ENCODE results near the gene NELL1. TPM values are rescaled to one million over a fixed set of nuclear protein-coding genes. Genes with fewer than 3 reads are reported as not detected.

Gene NELL1
- total RNA-seq, 2 donors from 2014 or later: not detected

DNA sequence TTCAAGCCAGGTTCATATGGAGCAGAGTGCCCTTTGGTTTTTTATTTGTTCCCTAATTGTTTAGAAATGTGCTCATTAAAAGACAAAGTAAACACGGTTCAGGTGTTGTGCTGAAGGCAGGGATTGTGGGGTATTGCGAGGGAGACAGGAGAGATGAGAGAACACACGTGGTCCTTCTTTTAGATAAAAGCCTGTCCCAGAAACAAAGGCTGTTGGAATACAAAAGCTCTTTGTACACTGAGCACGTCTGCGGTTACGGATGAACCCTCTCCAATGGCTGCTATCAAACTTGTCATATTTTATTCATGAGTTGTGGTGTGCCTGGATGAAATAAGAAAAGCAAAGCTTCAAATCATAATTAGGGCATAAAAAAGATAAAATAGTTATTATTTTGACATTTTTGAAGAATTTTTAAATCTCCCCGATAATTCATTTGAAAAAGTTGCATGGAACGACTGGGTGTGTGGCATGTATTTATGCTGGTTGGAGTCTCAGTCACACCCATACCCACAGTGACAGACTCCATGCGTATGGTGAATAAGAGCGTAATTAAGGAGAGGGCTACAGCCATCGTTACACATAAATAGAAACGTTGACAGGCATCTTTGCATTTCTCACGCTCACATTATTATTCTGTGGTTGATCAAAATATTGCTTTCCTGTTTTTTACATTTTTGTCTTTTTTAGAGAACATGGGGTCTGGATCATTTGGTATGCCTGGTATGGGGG, 92.9 kb downstream of the NELL1 start:
- DNase-seq (no peak), ATAC-seq (no peak)
- Histone ChIP-seq H3K27ac (no peak overlapping the region), H3K9me3 (no peaks in the 10 kb centered on the region), H3K27me3 (no peaks in the 10 kb centered on the region), H3K36me3 (replicated peaks in 1 of 2; ENCODE audit: insufficient read depth in 1 of 2, low read depth in 2 of 2) (no peaks in the 10 kb centered on the region), H3K4me3 (no peak overlapping the region), H3K4me1 (no peaks in the 10 kb centered on the region)
- TF ChIP-seq POLR2A (IDR thresholded peaks at IDR 0.05): no peak
- TF ChIP-seq, protein P1, sequence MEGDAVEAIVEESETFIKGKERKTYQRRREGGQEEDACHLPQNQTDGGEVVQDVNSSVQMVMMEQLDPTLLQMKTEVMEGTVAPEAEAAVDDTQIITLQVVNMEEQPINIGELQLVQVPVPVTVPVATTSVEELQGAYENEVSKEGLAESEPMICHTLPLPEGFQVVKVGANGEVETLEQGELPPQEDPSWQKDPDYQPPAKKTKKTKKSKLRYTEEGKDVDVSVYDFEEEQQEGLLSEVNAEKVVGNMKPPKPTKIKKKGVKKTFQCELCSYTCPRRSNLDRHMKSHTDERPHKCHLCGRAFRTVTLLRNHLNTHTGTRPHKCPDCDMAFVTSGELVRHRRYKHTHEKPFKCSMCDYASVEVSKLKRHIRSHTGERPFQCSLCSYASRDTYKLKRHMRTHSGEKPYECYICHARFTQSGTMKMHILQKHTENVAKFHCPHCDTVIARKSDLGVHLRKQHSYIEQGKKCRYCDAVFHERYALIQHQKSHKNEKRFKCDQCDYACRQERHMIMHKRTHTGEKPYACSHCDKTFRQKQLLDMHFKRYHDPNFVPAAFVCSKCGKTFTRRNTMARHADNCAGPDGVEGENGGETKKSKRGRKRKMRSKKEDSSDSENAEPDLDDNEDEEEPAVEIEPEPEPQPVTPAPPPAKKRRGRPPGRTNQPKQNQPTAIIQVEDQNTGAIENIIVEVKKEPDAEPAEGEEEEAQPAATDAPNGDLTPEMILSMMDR (IDR thresholded peaks at IDR 0.05): no peak
- intact Hi-C loops (cut with DNase I): no loop called here
- WGBS, 2 donors: 34 to 40% methylated on average over 13 of the region's 13 CpGs

DNA sequence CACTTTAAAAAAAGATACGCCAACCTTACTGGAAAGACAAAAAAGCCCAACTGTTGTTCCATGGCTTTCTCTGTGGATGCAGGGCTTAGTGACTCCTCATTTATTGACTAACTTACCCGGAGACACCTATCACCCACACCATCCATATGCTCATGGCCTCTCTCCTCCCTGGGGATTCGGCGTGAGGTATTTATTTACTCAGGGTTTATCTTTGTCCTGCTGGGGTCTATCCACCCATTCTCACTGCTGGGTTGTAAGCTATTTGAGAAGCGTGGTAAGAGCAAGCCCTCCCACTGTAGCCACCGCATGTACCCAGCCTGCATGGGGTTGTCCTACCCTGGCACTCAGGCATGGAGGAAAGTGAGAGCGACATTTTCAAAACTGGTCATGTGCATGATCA, 93.6 kb downstream of the NELL1 start:
- 34 to 44% methylated on average over 7 of the region's 7 CpGs for WGBS, 2 donors
- Histone ChIP-seq H3K4me3 (no peak overlapping the region), H3K27me3 (no peaks in the 10 kb centered on the region), H3K36me3 (replicated peaks in 1 of 2; ENCODE audit: insufficient read depth in 1 of 2, low read depth in 2 of 2) (no peaks in the 10 kb centered on the region), H3K27ac (no peak overlapping the region), H3K4me1 (no peaks in the 10 kb centered on the region), H3K9me3 (no peaks in the 10 kb centered on the region)
- no peak for TF ChIP-seq POLR2A (IDR thresholded peaks at IDR 0.05)
- TF ChIP-seq, protein P1 (IDR thresholded peaks at IDR 0.05): no peak
- intact Hi-C loops (cut with DNase I): no loop called here
- DNase-seq (no peak), ATAC-seq (no peak)

GRCh38 chr11:20770414-20770946, 101.1 kb downstream of the NELL1 start:
- no peak overlapping the region for H3K4me3 ChIP-seq
- H3K36me3 ChIP-seq (replicated peaks in 1 of 2; ENCODE audit: insufficient read depth in 1 of 2, low read depth in 2 of 2): no peaks in the 10 kb centered on the region
- intact Hi-C loops (cut with DNase I): no loop called here
- DNase-seq (no peak), ATAC-seq (no peak)
- no peak overlapping the region for H3K27ac ChIP-seq
- no peaks in the 10 kb centered on the region for H3K9me3 ChIP-seq
- TF ChIP-seq, protein P1 (IDR thresholded peaks at IDR 0.05): no peak
- TF ChIP-seq POLR2A (IDR thresholded peaks at IDR 0.05): no peak
- H3K4me1 ChIP-seq: no peaks in the 10 kb centered on the region
- no peaks in the 10 kb centered on the region for H3K27me3 ChIP-seq
- 50 to 58% methylated on average over 1 of the region's 1 CpG for WGBS, 2 donors

DNA sequence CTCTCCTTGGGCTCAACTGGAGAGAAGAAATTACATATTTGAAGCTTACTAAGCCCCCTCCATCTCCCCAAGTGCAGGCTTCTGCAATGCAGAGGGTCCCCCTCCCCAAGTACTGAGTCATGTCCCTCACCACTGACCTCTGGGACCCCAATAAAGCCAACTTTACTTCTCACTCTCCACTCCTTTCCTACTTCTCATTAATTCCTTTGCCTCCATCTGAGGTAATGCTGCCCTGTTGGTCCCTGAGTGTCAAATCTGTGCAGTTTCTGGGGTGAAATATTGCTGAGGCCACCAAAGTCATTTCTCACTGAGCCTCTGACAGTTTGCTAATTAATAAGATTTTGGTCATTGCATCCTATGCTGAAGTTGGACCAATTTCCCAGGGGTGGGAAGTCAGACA, 101.6 kb downstream of the NELL1 start:
- H3K4me1 ChIP-seq: no peaks in the 10 kb centered on the region
- no peak for TF ChIP-seq POLR2A (IDR thresholded peaks at IDR 0.05)
- TF ChIP-seq, protein P1 (IDR thresholded peaks at IDR 0.05): no peak
- no peaks in the 10 kb centered on the region for H3K9me3 ChIP-seq
- H3K27me3 ChIP-seq: no peaks in the 10 kb centered on the region
- no peak overlapping the region for H3K27ac ChIP-seq
- ATAC-seq (no peak), DNase-seq (no peak)
- H3K4me3 ChIP-seq: no peak overlapping the region
- H3K36me3 ChIP-seq (replicated peaks in 1 of 2; ENCODE audit: insufficient read depth in 1 of 2, low read depth in 2 of 2): no peaks in the 10 kb centered on the region
- intact Hi-C loops (cut with DNase I): no loop called here

GRCh38 chr11:20771681-20772080, 102.3 kb downstream of the NELL1 start:
- intact Hi-C loops (cut with DNase I): no loop called here
- Histone ChIP-seq H3K27me3 (no peaks in the 10 kb centered on the region), H3K36me3 (replicated peaks in 1 of 2; ENCODE audit: insufficient read depth in 1 of 2, low read depth in 2 of 2) (no peaks in the 10 kb centered on the region), H3K4me3 (no peak overlapping the region), H3K9me3 (no peaks in the 10 kb centered on the region), H3K4me1 (no peaks in the 10 kb centered on the region), H3K27ac (no peak overlapping the region)
- ATAC-seq: no peak
- TF ChIP-seq POLR2A (IDR thresholded peaks at IDR 0.05): no peak
- TF ChIP-seq, protein P1 (IDR thresholded peaks at IDR 0.05): no peak
- DNase-seq: no peak
- 74 to 75% methylated on average over 3 of the region's 3 CpGs for WGBS, 2 donors

Measured in body of pancreas (tissue), 4 donors.